Effector memory CD4-positive, alpha-beta T cell (primary cell): ENCODE data around the gene IGSF3.
A peak's percentile ranks its signal among the peaks of the same experiment; 100 is the strongest.
"Not testable (repeated sequence)": the region's sequence is repeated elsewhere in the genome, so short reads cannot be mapped to it uniquely, and the experiment has no call there.

Experiments
- DNase-seq, 3 donors: peaks; one replicate each; pipeline ENCODE4 v3.0.0-alpha.2; 2020
- H3K27ac ChIP-seq: 2 replicates; pipeline ENCODE4 v1.7.0; 2013; ENCODE audit warnings: mild to moderate bottlenecking, low read length, moderate library complexity; ENCODE audit not compliant: insufficient read depth, poor library complexity, severe bottlenecking
- H3K27me3 ChIP-seq: replicated peaks from 2 replicates; pipeline ENCODE4 v1.7.0; 2013; ENCODE audit warnings: mild to moderate bottlenecking, low read length; ENCODE audit not compliant: insufficient read depth, control insufficient read depth, poor library complexity, severe bottlenecking
- H3K36me3 ChIP-seq: 2 replicates; pipeline ENCODE4 v1.7.0; 2013; ENCODE audit warnings: mild to moderate bottlenecking, low read length, moderate library complexity; ENCODE audit not compliant: control insufficient read depth, insufficient read depth
- H3K4me1 ChIP-seq: 2 replicates; pipeline ENCODE4 v1.7.0; 2013; ENCODE audit warnings: low read length, mild to moderate bottlenecking; ENCODE audit not compliant: control insufficient read depth, insufficient read depth, poor library complexity, severe bottlenecking
- H3K4me3 ChIP-seq: 2 replicates; pipeline ENCODE4 v1.7.0; 2013; ENCODE audit warnings: low read length, low read depth, mild to moderate bottlenecking; ENCODE audit not compliant: insufficient read depth, poor library complexity, severe bottlenecking
- H3K9me3 ChIP-seq: 2 replicates; pipeline ENCODE4 v1.7.0; 2013; ENCODE audit warnings: mild to moderate bottlenecking, low read length, moderate library complexity; ENCODE audit not compliant: control insufficient read depth

IGSF3 gene

DNA sequence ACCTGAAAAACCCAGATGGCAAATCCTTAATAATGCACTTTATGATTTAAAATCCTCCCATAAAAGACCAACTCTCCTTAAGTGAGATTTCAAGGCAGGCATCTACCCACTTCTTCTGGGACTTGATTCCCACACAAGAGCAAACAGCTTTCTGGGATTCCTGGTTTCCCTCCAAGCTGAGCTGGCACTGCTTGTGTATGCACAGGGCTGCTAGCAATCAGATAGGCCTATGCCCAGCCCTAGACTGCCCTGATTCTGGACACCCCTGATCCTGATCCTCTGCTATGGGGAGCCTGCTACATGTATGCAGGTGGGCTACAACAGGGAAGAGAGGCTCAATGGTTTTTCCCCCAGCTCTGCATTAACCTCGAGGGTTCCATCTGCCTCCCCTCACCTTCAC lies 60.1 kb downstream of the IGSF3 start:
- H3K9me3 ChIP-seq, H3K4me3 ChIP-seq, H3K27me3 ChIP-seq, H3K27ac ChIP-seq, H3K4me1 ChIP-seq, DNase-seq, H3K36me3 ChIP-seq: not testable (repeated sequence)

DNA sequence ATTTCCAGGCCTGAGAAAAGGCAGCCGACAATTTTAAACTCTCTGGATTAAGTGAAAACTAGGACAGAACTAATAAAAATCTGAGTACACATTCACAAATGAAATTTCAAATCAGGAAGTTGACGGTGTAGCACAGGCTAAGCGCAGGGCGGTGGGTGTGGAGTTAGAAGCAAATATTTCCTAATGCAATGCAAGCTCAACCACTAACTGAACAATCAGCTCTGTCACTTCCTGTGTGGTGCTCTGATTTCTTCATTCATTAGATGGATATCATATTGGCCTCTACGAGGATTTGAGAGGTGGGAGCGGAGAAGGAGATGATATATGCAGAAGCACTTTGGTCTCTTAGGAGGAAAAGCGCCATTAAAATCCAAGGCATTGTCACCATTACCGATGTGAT lies 61.5 kb downstream of the IGSF3 start:
- not testable (repeated sequence) for H3K9me3 ChIP-seq, DNase-seq, H3K4me1 ChIP-seq, H3K27me3 ChIP-seq, H3K4me3 ChIP-seq, H3K27ac ChIP-seq, H3K36me3 ChIP-seq

DNA sequence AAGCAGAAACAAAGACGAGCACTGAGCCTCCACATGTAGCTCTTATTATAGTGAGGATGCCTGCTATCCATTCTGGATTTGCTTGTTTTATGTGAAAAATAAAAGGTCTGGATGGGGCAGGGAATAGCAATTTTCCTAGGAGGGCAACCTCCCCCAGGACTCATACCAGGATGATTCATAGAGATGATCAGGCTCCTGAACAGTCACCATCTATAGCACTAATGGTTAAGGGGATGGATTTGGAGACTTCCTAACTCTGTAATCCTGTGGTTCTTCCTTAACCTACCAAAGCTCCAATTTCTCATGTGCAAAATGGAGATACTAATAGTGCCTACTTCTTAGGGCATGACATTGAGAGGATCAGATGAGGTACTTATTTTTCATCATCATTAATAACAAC lies 62.2 kb downstream of the IGSF3 start:
- Histone ChIP-seq H3K36me3 (no peaks in the 10 kb centered on the region), H3K4me1 (no peaks in the 10 kb centered on the region), H3K27me3 (no peaks in the 10 kb centered on the region), H3K9me3 (no peaks in the 10 kb centered on the region), H3K27ac (no peak overlapping the region), H3K4me3 (no peak overlapping the region)
- no peak for DNase-seq

DNA sequence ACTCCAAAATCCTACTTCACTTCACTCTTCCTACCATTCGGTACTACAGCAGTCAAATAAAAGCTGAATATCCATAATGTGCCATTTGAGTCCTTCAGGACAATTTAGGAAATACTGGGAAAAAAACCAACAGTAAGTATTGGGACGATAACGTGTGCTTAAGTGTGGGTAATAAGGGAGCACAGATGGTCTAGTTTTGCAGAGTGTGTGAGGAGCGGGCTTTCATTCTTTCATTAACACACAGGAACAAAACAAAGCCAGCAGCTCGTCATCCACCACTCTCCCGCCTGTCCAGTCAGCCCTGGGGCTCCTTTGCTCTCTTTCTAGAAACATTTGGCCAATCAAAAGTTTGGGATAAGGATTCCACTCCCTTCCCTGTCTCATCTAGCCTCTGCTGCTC lies 63.1 kb downstream of the IGSF3 start:
- H3K4me3 ChIP-seq, H3K9me3 ChIP-seq, H3K27ac ChIP-seq, DNase-seq, H3K36me3 ChIP-seq, H3K27me3 ChIP-seq, H3K4me1 ChIP-seq: not testable (repeated sequence)

DNA sequence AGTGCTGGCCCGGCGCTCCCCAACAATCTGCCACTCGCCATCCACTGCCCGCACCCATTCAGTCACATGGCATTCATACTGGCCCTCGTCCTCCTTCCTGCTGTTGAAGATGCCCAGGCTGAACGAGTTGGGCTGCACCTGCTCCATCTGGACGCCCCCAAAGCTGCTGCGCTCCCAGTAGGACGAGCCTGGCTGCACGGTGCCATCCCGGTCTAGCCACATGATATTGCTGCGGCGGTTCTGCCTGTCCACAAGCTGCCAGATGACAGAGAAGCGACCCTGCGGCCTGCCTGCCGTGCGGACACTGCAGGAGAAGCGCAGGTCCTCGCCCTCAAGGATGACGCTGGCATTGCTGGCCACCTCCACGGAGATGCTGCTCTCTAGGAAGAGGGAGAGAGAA lies 63.9 kb downstream of the IGSF3 start:
- H3K36me3 ChIP-seq, DNase-seq: not testable (repeated sequence)

DNA sequence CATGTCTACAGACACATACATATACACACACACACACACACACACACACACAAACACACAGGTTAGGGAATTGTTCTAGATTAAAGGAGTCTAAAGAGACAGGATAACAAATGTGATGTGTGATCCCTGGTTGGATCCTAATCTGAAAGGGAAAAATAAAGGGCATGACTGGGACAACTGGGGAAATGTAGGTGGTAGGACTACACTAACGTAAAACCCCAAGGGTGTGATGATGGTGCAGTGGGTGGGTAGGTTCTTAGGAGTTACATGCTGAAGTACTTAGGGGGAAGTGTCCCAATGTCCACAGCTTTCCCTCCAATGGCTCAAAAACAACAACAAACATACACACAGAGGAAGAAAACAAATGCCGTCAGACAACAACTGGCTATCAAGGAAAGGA lies 68.2 kb downstream of the IGSF3 start:
- not testable (repeated sequence) for H3K4me3 ChIP-seq, H3K27ac ChIP-seq, DNase-seq, H3K36me3 ChIP-seq, H3K4me1 ChIP-seq, H3K9me3 ChIP-seq, H3K27me3 ChIP-seq

More for the DNA sequence above, 63.9 kb downstream of the IGSF3 start:
- not testable (repeated sequence) for H3K27ac ChIP-seq, H3K4me1 ChIP-seq, H3K4me3 ChIP-seq, H3K9me3 ChIP-seq, H3K27me3 ChIP-seq

DNA sequence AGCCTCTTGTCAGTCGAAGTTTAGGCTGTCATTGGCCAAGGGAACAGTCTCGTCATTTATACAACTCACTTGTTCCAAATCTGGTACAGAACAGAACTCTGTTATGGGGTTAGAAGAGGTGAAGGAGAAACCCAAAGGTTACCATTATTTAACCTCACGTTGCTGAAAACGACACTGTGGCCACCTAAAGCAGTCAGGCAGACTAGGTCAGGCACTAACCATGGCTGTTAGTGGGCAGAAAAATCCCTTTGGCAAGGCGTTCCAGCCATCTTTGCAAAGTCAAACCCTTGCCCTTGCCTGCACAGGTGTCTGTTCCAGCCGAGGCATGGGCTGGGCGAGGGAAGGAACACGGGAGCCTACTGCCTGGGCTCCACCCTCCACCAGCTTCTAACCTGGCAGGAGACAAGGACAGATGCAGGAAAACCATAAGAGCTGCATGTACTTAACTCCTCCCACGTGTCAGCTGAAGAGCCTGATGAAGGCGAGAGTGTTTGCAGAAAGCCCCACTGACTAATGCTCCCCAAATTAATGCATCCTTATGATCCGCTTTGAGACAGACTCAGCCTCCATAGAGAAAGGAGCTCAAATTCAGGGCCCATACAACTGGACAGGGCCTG lies 69.0 kb downstream of the IGSF3 start:
- H3K4me1 ChIP-seq, H3K9me3 ChIP-seq, H3K4me3 ChIP-seq, H3K27ac ChIP-seq, H3K36me3 ChIP-seq, DNase-seq, H3K27me3 ChIP-seq: not testable (repeated sequence)

DNA sequence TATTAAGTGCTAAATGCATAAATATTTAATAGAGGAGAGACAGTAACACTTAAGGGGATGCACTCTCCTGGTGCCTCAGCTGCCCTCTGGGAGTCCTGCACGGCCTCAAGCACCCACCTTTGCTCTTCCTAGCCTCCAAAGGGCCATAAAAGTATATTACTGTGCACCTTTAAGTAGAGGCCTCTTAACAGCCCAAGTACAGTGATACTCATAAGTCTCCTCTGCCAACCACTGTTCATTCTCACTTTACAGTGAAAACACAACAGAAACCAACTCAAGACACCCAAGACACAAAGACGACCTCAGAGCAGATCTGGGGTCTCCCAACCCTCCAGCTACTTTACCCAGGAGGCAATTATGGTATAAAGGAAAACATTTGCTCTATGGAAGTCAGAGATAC lies 70.1 kb downstream of the IGSF3 start:
- H3K4me3 ChIP-seq, H3K27ac ChIP-seq, H3K9me3 ChIP-seq, H3K36me3 ChIP-seq, DNase-seq, H3K4me1 ChIP-seq, H3K27me3 ChIP-seq: not testable (repeated sequence)

DNA sequence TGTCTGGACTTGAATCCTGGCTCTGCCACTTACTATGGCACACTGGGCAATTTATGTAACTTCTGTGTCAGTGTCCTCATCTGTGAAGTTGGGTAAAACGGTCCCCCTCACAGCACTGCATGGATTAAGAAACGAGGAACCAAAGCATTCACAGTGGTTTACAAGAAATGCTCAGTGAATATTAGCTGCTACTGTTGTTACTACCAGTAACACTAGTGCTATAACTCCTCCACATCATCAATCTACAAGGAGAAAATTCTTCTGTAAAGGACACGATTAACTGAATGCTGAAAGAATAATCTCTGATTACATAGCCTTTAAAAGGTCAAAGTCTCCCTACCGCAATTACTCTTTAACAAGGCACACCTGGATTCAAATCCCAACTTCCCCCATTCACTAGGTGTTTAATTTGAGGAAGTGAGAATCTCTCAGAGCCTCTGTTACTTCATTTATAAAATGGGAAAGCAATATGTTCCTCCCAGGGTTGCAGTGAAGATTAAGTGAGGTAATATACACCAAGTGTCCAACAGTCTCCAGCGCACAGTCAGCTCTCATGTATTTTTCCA lies 70.7 kb downstream of the IGSF3 start:
- not testable (repeated sequence) for H3K4me3 ChIP-seq, H3K27me3 ChIP-seq, DNase-seq, H3K9me3 ChIP-seq, H3K27ac ChIP-seq, H3K4me1 ChIP-seq, H3K36me3 ChIP-seq

DNA sequence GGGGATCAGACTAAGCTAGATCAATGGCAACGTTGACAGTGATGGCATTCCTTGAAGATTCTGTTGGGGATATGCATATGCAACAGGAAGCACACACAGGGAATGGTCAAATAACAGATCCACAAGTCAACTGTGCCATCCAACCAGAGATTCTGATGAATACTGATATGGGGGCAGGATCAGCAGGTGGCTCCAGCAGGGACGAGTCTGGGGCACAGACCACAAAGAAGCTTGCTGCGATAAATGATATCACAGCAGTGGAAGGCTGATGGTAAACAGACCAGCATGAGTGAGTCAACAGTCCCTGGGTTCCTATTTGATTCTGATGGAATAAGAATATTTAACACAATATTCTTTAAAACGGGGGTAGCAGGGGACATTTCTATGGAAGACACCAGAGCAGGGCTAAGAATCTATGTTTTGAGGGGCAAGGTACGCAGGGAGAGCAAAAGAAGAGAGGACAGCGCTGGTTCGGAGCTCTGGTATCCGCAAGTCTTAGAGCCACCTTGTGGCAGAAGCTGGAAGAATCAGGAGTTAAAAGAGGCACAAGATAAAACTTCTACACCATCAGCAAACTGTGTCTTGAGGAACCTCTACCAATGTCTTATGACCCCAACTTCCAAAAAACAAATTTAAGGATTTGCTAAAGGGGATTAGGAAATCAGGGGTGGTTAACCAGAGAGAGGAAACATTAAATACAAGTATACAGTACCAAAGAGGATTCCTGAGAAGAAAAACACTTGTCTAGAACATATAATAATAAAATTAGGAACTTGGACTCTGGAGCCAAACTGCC lies 71.4 kb downstream of the IGSF3 start:
- not testable (repeated sequence) for H3K9me3 ChIP-seq, H3K4me1 ChIP-seq, H3K36me3 ChIP-seq, H3K27me3 ChIP-seq, H3K4me3 ChIP-seq, H3K27ac ChIP-seq
- peak in 1 of 3 donors; percentile 14 for DNase-seq
